ENCODE data around the gene OR51G1. TPM values are rescaled to one million over a fixed set of nuclear protein-coding genes. Genes with fewer than 3 reads are reported as not detected.

Gene OR51G1
- total RNA-seq, 1 experiment from 2014 or later = not detected

GRCh38 chr11:4881188-4881587 is 43.0 kb downstream of the OR51G1 start:
- Histone ChIP-seq H3K9me3 (ENCODE audit: control insufficient read depth in 1 of 2, insufficient read depth in 1 of 2, low read depth in 1 of 2, low read length in 2 of 2) (no peaks in the 10 kb centered on the region), H3K79me2 (ENCODE audit: insufficient read depth, low read length) (no peaks in the 10 kb centered on the region), H3K27me3 (ENCODE audit: insufficient read depth, low read length) (peaks cover 15% of the 10 kb centered on the region), H3K4me1 (ENCODE audit: control insufficient read depth in 1 of 2, insufficient read depth in 2 of 2, low read length in 2 of 2) (no peaks in the 10 kb centered on the region), H3K4me2 (ENCODE audit: low read length) (no peak overlapping the region), H3K27ac (ENCODE audit: low read depth, low read length) (no peak overlapping the region), H2AFZ (ENCODE audit: low read depth, low read length, poor library complexity, severe bottlenecking) (no peak overlapping the region), H4K20me1 (ENCODE audit: insufficient read depth) (no peaks in the 10 kb centered on the region), H3K9ac (ENCODE audit: low read length) (no peak overlapping the region), H3K4me3 (replicated peaks in 1 of 2; ENCODE audit: low read depth in 1 of 2, low read length in 2 of 2) (no peak overlapping the region), H3K9me2 (ENCODE audit: insufficient read depth) (no peaks in the 10 kb centered on the region), H3K36me3 (ENCODE audit: control insufficient read depth in 1 of 2, insufficient read depth in 2 of 2, low read length in 2 of 2) (no peaks in the 10 kb centered on the region)
- ChIA-PET CTCF (no interaction called here), POLR2A (no interaction called here), RAD21 (ENCODE audit: low non-redundant PET in 1 of 2, low total read pairs in 2 of 2, uncharacterized antibody in 2 of 2, unreplicated experiment in 2 of 2) (no interaction called here)
- no peak for TF ChIP-seq POLR2A (IDR thresholded peaks at IDR 0.05; ENCODE audit: borderline replicate concordance, extremely low read depth, insufficient read depth, insufficient read length)
- TF ChIP-seq EZH2 (IDR thresholded peaks at IDR 0.05) = no peak
- no peak for TF ChIP-seq EZH2phosphoT487 (IDR thresholded peaks at IDR 0.05; ENCODE audit: borderline replicate concordance)
- TF ChIP-seq ELF1 (IDR thresholded peaks at IDR 0.05; ENCODE audit: borderline replicate concordance, low read depth) = no peak
- TF ChIP-seq ZBTB33 (IDR thresholded peaks at IDR 0.05; ENCODE audit: extremely low read depth, insufficient replicate concordance, low read length) = no peak
- no peak for TF ChIP-seq ATF3 (IDR thresholded peaks at IDR 0.05)
- TF ChIP-seq YY1 (IDR thresholded peaks at IDR 0.05; ENCODE audit: extremely low read depth, insufficient replicate concordance, low read depth, low read length) = no peak
- TF ChIP-seq EGR1 (IDR thresholded peaks at IDR 0.05; ENCODE audit: low read depth) = no peak
- no peak for TF ChIP-seq SIN3A (IDR thresholded peaks at IDR 0.05; ENCODE audit: low read depth)
- TF ChIP-seq MAX (IDR thresholded peaks at IDR 0.05) = no peak
- TF ChIP-seq JUND (IDR thresholded peaks at IDR 0.05) = no peak
- TF ChIP-seq CEBPB (IDR thresholded peaks at IDR 0.05; ENCODE audit: low read depth) = no peak
- TF ChIP-seq FOSL1 (IDR thresholded peaks at IDR 0.05; ENCODE audit: low read depth) = no peak
- no peak for TF ChIP-seq ZFX (IDR thresholded peaks at IDR 0.05)
- TF ChIP-seq CTCF (IDR thresholded peaks at IDR 0.05 in 2 of 3, conservative IDR thresholded peaks at IDR 0.05 in 1 of 3; ENCODE audit: borderline replicate concordance in 1 of 3, insufficient read depth in 1 of 3, low read depth in 2 of 3, low read length in 2 of 3) = no peak
- no TSS peak for BruUV-seq (replicated peaks)
- intact Hi-C loops (cut with micrococcal nuclease) = no loop called here
- DNase-seq (ENCODE audit: low read depth, low spot score) (no peak), ATAC-seq (no peak)

Other genes starting within 250 kb of the OR51G1 start
- gene OR51E2, start 226.5 kb downstream of the OR51G1 start, total RNA-seq (2021; ENCODE audit: unreplicated experiment) = not detected
- gene MMP26, start 219.6 kb downstream of the OR51G1 start, total RNA-seq (2021; ENCODE audit: unreplicated experiment) = not detected
- gene OR51F1, start 154.4 kb downstream of the OR51G1 start, total RNA-seq (2021; ENCODE audit: unreplicated experiment) = not detected
- gene OR52R1, start 120.0 kb downstream of the OR51G1 start, total RNA-seq (2021; ENCODE audit: unreplicated experiment) = not detected
- gene OR51F2, start 103.0 kb downstream of the OR51G1 start, total RNA-seq (2021; ENCODE audit: unreplicated experiment) = not detected
- gene OR51S1, start 75.1 kb downstream of the OR51G1 start, total RNA-seq (2021; ENCODE audit: unreplicated experiment) = not detected
- gene OR51T1, start 42.4 kb downstream of the OR51G1 start, total RNA-seq (2021; ENCODE audit: unreplicated experiment) = not detected
- not detected for gene OR51A7, start 20.6 kb downstream of the OR51G1 start, total RNA-seq (2021; ENCODE audit: unreplicated experiment)
- gene OR51G2, start 5.0 kb downstream of the OR51G1 start, total RNA-seq (2021; ENCODE audit: unreplicated experiment) = not detected
- not detected for gene OR51A4, start 23.3 kb upstream of the OR51G1 start, total RNA-seq (2021; ENCODE audit: unreplicated experiment)
- not detected for gene OR51A2, start 31.4 kb upstream of the OR51G1 start, total RNA-seq (2021; ENCODE audit: unreplicated experiment)
- not detected for gene OR51L1, start 70.5 kb upstream of the OR51G1 start, total RNA-seq (2021; ENCODE audit: unreplicated experiment)
- not detected for gene OR52J3, start 122.2 kb upstream of the OR51G1 start, total RNA-seq (2021; ENCODE audit: unreplicated experiment)
- gene OR52E2, start 135.3 kb upstream of the OR51G1 start, total RNA-seq (2021; ENCODE audit: unreplicated experiment) = not detected
- gene OR52E1, start 145.2 kb upstream of the OR51G1 start, total RNA-seq (2021; ENCODE audit: unreplicated experiment) = not detected
- gene OR52A5, start 214.0 kb upstream of the OR51G1 start, total RNA-seq (2021; ENCODE audit: unreplicated experiment) = not detected
- gene OR52A1, start 230.4 kb upstream of the OR51G1 start, total RNA-seq (2021; ENCODE audit: unreplicated experiment) = not detected

Data from HCT116 (cell line).